GM12891 (cell line): ENCODE measurements around the gene EDC4. TPM values are rescaled to one million over a fixed set of nuclear protein-coding genes. Genes with fewer than 3 reads are reported as not detected.
A peak's percentile ranks its signal among the peaks of the same experiment; 100 is the strongest.
"Not testable (repeated sequence)": the region's sequence is repeated elsewhere in the genome, so short reads cannot be mapped to it uniquely, and the experiment has no call there.

Source experiments
- DNase-seq: peaks from one replicate; pipeline ENCODE4 v3.0.0; 2011; ENCODE audit warnings: low spot score; ENCODE audit not compliant: insufficient read length
- FAIRE-seq: peaks from 2 replicates; lab custom pipeline; 2011; peaks lifted over from hg19 to GRCh38; lab: Jason Lieb, UNC
- PAX5 ChIP-seq: IDR thresholded peaks from 2 replicates; pipeline ENCODE4 v1.6.1; 2011; ENCODE audit warnings: low read length, moderate library complexity, mild to moderate bottlenecking; ENCODE audit not compliant: insufficient read depth, severe bottlenecking
- POLR2A ChIP-seq: IDR thresholded peaks from 2 replicates; pipeline ENCODE4 v1.6.1; 2011; ENCODE audit warnings: low read depth, low read length, control low read depth
- POLR2AphosphoS5 ChIP-seq: IDR thresholded peaks from 2 replicates; pipeline ENCODE4 v1.6.1; 2011; ENCODE audit warnings: low read depth, low read length, control low read depth
- POU2F2 ChIP-seq: IDR thresholded peaks from 2 replicates; pipeline ENCODE4 v1.6.1; 2011; ENCODE audit warnings: low read depth, mild to moderate bottlenecking, control low read depth, low read length, moderate library complexity
- SPI1 ChIP-seq: IDR thresholded peaks from 2 replicates; pipeline ENCODE4 v1.6.1; 2011; ENCODE audit warnings: low read depth, low read length, control low read depth
- TAF1 ChIP-seq: IDR thresholded peaks from 2 replicates; pipeline ENCODE4 v1.6.1; 2011; ENCODE audit warnings: low read depth, low read length, control low read depth
- polyA plus RNA-seq: library from polyadenylated mRNA; unstranded; fragments of >200 nt; gene quantifications from one replicate; pipeline ENCODE4 v1.2.1, GENCODE V29; 2012; ENCODE audit warnings: low read depth, missing spikeins, inconsistent platforms; ENCODE audit not compliant: missing spikeins

EDC4 gene
- polyA plus RNA-seq = 42.0 TPM

- peak; percentile 80 for TF ChIP-seq POU2F2
- peak; percentile 78 for TF ChIP-seq POLR2AphosphoS5
- peak; percentile 62; the same call in 1 of the 2 replicates for TF ChIP-seq TAF1
- TF ChIP-seq PAX5 = no peak
- TF ChIP-seq POLR2A = peak; percentile 86
- TF ChIP-seq SPI1 = no peak
- FAIRE-seq (peak; percentile 84), DNase-seq (peak; percentile 97)
Measured at GRCh38 chr16:67872631-67873434, at the start of gene EDC4. EDC4 (plus strand) TSS chr16:67873052; CDS start chr16:67873262, 210 bp downstream.

- FAIRE-seq (no peak), DNase-seq (no peak)
- TF ChIP-seq TAF1 = no peak
- TF ChIP-seq POLR2A = no peak
- TF ChIP-seq POLR2AphosphoS5 = no peak
- no peak for TF ChIP-seq SPI1
- no peak for TF ChIP-seq POU2F2
- TF ChIP-seq PAX5 = no peak
Measured at GRCh38 chr16:67825119-67825518, 47.7 kb upstream of the EDC4 start.

GRCh38 chr16:67825906-67826305, 46.9 kb upstream of the EDC4 start:
- TF ChIP-seq TAF1 (no peak), SPI1 (no peak), PAX5 (no peak), POU2F2 (no peak)
- FAIRE-seq (no peak), DNase-seq (no peak)

- no peak for FAIRE-seq
- DNase-seq = no peak
- TF ChIP-seq POLR2AphosphoS5 = no peak
- no peak for TF ChIP-seq POU2F2
- no peak for TF ChIP-seq SPI1
- no peak for TF ChIP-seq TAF1
- no peak for TF ChIP-seq POLR2A
- no peak for TF ChIP-seq PAX5
Measured at GRCh38 chr16:67828651-67829050, 44.2 kb upstream of the EDC4 start.

GRCh38 chr16:67833030-67833414, 39.8 kb upstream of the EDC4 start:
- DNase-seq (no peak), FAIRE-seq (no peak)
- TF ChIP-seq POU2F2 (no peak), SPI1 (no peak), TAF1 (no peak), POLR2A (no peak), POLR2AphosphoS5 (no peak), PAX5 (no peak)

GRCh38 chr16:67833415-67834241, 39.2 kb upstream of the EDC4 start:
- FAIRE-seq (peak; percentile 96), DNase-seq (peak; percentile 99)
- peak; percentile 85 for TF ChIP-seq POLR2AphosphoS5
- TF ChIP-seq POU2F2 = peak; percentile 88
- no peak for TF ChIP-seq SPI1
- TF ChIP-seq POLR2A = peak; percentile 90
- peak; percentile 99 for TF ChIP-seq TAF1
- no peak for TF ChIP-seq PAX5

GRCh38 chr16:67834242-67834614, 38.6 kb upstream of the EDC4 start:
- FAIRE-seq = no peak
- DNase-seq = no peak
- TF ChIP-seq PAX5 (no peak), POU2F2 (no peak), TAF1 (no peak), SPI1 (no peak), POLR2A (no peak), POLR2AphosphoS5 (no peak)

GRCh38 chr16:67837190-67837589, 35.7 kb upstream of the EDC4 start:
- DNase-seq, FAIRE-seq: not testable (repeated sequence)

- no peak for FAIRE-seq
- DNase-seq = no peak
- TF ChIP-seq PAX5 (no peak), SPI1 (no peak), POLR2AphosphoS5 (no peak), POU2F2 (no peak), TAF1 (no peak), POLR2A (no peak)
Measured at GRCh38 chr16:67837811-67838210, 35.0 kb upstream of the EDC4 start.
